Fibroblast of skin of right quadriceps (primary cell): ENCODE results near the gene ANO8.

ENCODE experiments used
- DNase-seq: peaks from one replicate; pipeline ENCODE4 v3.0.0-alpha.2; 2013

Gene ANO8

GRCh38 chr19:17328517-17329365, 5.9 kb downstream of the ANO8 start:
- DNase-seq = no peak

- no peak for DNase-seq
Measured at GRCh38 chr19:17327654-17328516, 6.8 kb downstream of the ANO8 start.

GRCh38 chr19:17327068-17327653, 7.5 kb downstream of the ANO8 start:
- no peak for DNase-seq

- no peak for DNase-seq
Measured at GRCh38 chr19:17326595-17326966, 8.1 kb downstream of the ANO8 start.

- no peak for DNase-seq
Measured at GRCh38 chr19:17325881-17326594, 8.6 kb downstream of the ANO8 start.

- no peak for DNase-seq
Measured at GRCh38 chr19:17325133-17325532, 9.5 kb downstream of the ANO8 start.

GRCh38 chr19:17324357-17325114, 10.1 kb downstream of the ANO8 start:
- DNase-seq = no peak

GRCh38 chr19:17323964-17324332, 10.7 kb downstream of the ANO8 start:
- no peak for DNase-seq

- DNase-seq = no peak
Measured at GRCh38 chr19:17323300-17323963, 11.2 kb downstream of the ANO8 start.

- no peak for DNase-seq
Measured at GRCh38 chr19:17322854-17323253, 11.8 kb downstream of the ANO8 start.

GRCh38 chr19:17321655-17322489, 12.8 kb downstream of the ANO8 start:
- DNase-seq = no peak

GRCh38 chr19:17320435-17320834, 14.2 kb downstream of the ANO8 start:
- DNase-seq = no peak

GRCh38 chr19:17319473-17320238, 15.0 kb downstream of the ANO8 start:
- no peak for DNase-seq

GRCh38 chr19:17318966-17319365, 15.7 kb downstream of the ANO8 start:
- DNase-seq = no peak

GRCh38 chr19:17314007-17314593, 20.6 kb downstream of the ANO8 start:
- DNase-seq = no peak

GRCh38 chr19:17312189-17313113, 22.2 kb downstream of the ANO8 start:
- DNase-seq = no peak

GRCh38 chr19:17311455-17312188, 23.0 kb downstream of the ANO8 start:
- peak; percentile 57 for DNase-seq
